ENCODE results near the gene TSPAN2.

Gene TSPAN2

DNA sequence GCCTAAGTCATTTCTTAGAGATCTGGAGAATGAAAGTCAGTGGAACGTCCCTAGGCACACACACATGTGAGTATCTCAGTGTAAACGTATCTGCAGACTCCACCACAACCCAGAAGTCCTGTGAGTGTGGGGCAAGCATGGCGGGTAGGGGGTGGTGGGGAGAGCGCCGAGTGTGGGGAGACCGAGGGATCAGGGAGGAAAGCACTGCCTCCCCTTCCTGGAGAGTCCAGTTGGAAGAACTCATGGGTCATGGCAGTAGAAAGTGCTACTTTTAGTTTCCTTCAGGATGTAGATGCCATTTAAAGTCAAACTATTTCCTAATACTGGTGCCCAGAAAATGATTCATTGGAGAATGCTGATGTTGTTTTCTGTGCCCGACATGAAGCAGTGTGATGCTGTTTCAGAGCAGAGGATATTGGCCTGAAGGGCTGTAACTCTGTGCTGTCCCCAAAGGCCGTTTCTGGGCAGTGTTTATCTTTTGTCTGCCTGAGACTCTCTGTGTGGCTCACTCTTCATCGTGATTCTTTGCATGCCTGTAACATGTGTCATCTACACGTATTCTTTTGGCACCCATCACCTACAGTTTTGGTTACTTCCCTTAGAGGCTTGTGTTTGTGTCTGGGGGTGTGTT is 45.7 kb upstream of the TSPAN2 start:
- no peak for TF ChIP-seq CTCF (IDR thresholded peaks at IDR 0.05; ENCODE audit: insufficient read depth, low read depth, low read length, missing control alignments)
- DNase-seq (ENCODE audit: low read depth) = peak; percentile 94
- no peak overlapping the region for H3K4me3 ChIP-seq (ENCODE audit: low read length)

- no peak for DNase-seq (ENCODE audit: low read depth)
- TF ChIP-seq CTCF (IDR thresholded peaks at IDR 0.05; ENCODE audit: insufficient read depth, low read depth, low read length, missing control alignments) = no peak
Observed at GRCh38 chr1:115134231-115134630, 44.9 kb upstream of the TSPAN2 start.

DNA sequence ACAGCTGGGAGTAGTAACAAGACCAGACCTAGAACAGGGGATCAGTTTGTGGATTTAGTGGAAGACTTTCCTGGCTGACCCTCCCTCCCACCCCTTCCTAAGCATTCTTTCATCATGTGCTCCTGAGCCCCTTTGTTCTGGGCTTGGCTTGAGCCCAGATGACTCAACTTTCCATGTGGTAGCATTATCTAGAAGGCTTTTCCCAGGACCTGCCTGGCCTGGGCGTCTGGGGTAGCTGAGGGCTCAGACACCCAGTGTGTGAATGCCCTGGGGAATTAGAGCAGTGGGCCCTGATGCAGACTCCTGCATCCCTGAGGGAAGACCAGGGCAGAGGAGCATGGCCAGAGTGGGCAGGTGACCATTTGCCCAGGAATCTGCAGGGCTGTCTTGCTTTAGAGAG is 44.1 kb upstream of the TSPAN2 start:
- no peak for TF ChIP-seq CTCF (IDR thresholded peaks at IDR 0.05; ENCODE audit: insufficient read depth, low read depth, low read length, missing control alignments)
- DNase-seq (ENCODE audit: low read depth) = peak; percentile 73
- H3K4me3 ChIP-seq (ENCODE audit: low read length) = no peak overlapping the region

More at GRCh38 chr1:115134231-115134630, 44.9 kb upstream of the TSPAN2 start:
- H3K4me3 ChIP-seq (ENCODE audit: low read length) = no peak overlapping the region

DNA sequence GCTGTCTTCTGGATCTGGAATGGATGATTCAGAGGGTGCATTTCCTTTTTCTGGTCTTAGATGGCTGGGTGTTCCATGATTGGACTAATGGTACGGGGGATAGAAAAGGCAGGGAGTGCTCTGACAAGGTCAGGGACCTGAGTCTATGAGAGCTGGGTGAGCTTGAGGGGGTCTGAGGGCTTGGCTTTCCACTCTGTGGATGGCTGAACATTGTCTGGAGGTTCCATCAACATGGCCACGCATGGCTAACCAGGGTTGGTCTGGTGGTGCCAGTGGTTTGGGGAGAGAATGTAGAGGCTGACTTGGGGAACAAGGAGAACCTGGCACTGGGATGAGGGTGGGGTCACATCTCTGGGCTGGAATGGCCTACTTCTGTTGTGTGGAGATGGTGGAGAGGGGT is 41.5 kb upstream of the TSPAN2 start:
- DNase-seq (ENCODE audit: low read depth) = no peak
- no peak overlapping the region for H3K4me3 ChIP-seq (ENCODE audit: low read length)
- no peak for TF ChIP-seq CTCF (IDR thresholded peaks at IDR 0.05; ENCODE audit: insufficient read depth, low read depth, low read length, missing control alignments)

DNA sequence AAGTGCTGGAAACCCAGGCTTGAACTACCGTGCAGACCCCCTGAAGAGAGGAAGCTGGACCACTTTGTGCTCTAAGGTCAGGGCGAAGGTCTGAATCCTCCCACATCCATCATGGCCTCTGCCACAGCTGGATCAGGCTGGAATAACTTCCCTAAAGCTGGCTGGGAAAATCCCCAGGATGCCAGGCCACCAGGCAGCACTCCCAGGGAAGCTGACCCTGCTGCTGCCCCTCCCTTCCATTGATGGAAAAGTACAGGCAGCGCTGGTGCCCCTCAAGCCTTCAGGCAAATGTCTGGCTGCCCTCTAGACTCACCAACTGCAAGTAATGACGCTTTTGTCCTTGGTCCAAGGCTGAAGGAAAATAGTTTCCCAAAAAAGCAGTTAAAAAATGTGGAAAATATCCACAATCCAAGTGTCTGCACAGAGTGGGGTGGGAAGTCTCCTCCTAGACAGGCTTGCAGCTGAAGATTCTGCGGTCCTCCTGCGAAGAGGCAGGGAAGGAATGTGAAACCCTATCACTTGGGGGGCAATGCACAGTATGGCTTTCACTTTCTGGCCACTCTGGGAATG is 39.9 kb upstream of the TSPAN2 start:
- no peak for DNase-seq (ENCODE audit: low read depth)
- TF ChIP-seq CTCF (IDR thresholded peaks at IDR 0.05; ENCODE audit: insufficient read depth, low read depth, low read length, missing control alignments) = no peak
- H3K4me3 ChIP-seq (ENCODE audit: low read length) = no peak overlapping the region

GRCh38 chr1:115127539-115127938 is 38.2 kb upstream of the TSPAN2 start:
- TF ChIP-seq CTCF (IDR thresholded peaks at IDR 0.05; ENCODE audit: insufficient read depth, low read depth, low read length, missing control alignments) = no peak
- no peak overlapping the region for H3K4me3 ChIP-seq (ENCODE audit: low read length)
- DNase-seq (ENCODE audit: low read depth) = no peak

- no peak for DNase-seq (ENCODE audit: low read depth)
- H3K4me3 ChIP-seq (ENCODE audit: low read length) = no peak overlapping the region
- no peak for TF ChIP-seq CTCF (IDR thresholded peaks at IDR 0.05; ENCODE audit: insufficient read depth, low read depth, low read length, missing control alignments)
Observed at GRCh38 chr1:115126516-115126915, 37.2 kb upstream of the TSPAN2 start.
